Frontal cortex (tissue), 4 donors: ENCODE results near the gene CCDC9B. TPM values are rescaled to one million over a fixed set of nuclear protein-coding genes. Genes with fewer than 3 reads are reported as not detected.

Experiments
- DNase-seq, 2 donors: peaks; one replicate each; pipeline ENCODE4 v3.0.0; 2012; ENCODE audit warnings: low spot score in 2 of 2
- FAIRE-seq: peaks from 2 replicates; lab custom pipeline; 2012; peaks lifted over from hg19 to GRCh38; lab: Jason Lieb, UNC
- total RNA-seq: library from RNA; depleted of rRNA; stranded (reverse); fragments of >200 nt; gene quantifications from one replicate; pipeline ENCODE4 v1.2.3, GENCODE V29; 2014
- donor health status: control.
- donor health status: control.
- donor health status: control.

CCDC9B gene
- total RNA-seq, 1 donor from 2014 or later: 0.41 TPM

GRCh38 chr15:40300367-40300766 is 40.4 kb downstream of the CCDC9B start:
- FAIRE-seq (no peak), DNase-seq (no peak)

DNA sequence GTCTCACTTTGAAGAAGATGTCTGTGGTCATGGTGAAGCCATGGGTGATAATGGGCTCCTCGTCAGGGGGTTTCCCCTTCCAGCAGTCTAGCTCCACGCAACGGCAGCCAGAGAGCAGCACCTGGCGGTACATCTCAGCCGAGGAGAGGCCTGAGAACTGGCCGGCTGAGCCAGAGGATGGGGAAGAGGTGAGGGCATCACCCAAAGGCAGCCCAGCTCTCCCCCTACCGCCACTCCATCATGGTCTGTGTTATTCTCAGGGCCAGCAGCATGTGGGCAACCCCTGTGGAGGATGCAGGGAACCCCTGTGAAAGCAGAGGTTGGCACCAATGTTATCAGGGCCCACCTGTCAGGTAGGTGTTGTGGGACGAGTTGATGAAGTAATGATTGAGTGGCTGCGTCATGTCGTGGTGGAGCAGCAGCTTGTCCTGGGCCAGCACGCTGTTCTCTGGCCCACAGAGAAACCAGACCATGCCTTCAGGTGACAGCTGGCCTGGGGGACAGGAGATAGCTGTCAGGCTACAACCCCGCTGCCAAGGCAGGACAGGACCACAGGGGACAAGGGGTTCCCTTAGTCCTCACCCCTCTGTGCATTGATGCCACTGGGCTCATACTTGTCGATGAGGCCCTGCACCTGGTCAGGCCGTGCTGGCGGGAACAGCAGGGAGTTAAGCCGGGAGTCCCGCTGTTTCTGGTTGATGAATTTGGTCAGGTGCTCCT is 42.4 kb downstream of the CCDC9B start:
- DNase-seq (no peak), FAIRE-seq (no peak)

GRCh38 chr15:40297356-40297755 is 43.4 kb downstream of the CCDC9B start:
- DNase-seq (no peak), FAIRE-seq (no peak)

GRCh38 chr15:40296561-40297230 is 44.0 kb downstream of the CCDC9B start:
- FAIRE-seq (no peak), DNase-seq (no peak)

DNA sequence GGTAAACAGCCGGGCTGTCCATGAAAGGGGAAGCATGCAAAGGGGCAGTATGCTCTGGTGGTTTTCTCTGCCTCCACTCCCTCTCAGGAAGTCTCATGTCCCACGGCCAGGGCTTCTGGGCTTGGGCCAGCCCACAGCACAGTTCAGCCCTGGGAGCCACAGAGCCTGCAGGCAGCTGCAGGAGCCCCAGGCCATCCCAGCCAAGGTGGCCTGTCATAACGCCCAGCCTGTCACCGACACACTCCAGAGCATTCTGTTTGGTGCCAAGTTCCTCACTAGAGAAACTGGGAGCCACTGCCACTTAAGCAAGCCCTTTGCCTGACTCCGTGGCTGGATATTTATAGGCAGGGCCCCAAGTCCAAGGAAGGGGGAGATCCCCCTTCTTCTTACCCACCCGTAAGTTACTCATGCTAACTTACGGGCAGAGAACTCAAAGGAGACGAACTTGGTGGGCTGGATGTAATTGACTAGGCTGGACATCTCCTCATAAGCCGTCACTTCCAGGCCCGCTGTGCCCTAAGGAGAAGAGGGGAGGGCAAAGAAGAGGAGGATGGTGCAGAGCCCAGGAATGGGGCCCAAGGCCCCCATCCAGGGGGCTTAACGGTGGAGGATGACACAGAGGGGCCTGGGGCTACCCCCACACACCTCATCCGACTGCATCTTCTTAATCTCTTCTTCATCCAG is 44.7 kb downstream of the CCDC9B start:
- DNase-seq (no peak), FAIRE-seq (no peak)

DNA sequence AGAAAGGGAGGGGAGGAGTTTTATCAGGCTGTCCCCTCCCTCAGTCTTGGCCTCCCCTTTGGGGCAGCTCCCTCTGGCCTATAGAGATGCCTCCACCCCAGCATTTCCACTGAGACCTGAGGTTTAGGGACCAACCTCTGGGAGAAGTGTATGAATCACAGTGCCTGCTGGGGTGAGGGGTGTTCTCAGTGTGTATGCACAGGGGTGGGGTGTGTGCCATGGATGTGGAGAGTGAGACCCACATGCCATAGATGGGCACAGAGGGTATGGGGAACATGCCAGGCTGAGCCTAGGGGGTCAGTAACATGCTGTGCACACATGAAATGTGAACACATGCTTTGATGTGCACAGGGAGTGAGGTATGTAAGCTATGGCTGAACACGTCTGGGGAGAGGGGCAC is 45.4 kb downstream of the CCDC9B start:
- FAIRE-seq (no peak), DNase-seq (no peak)

- FAIRE-seq (no peak), DNase-seq (peak in 1 of 2 donors; percentile 58)
Measured at GRCh38 chr15:40293905-40294895, 46.5 kb downstream of the CCDC9B start.

DNA sequence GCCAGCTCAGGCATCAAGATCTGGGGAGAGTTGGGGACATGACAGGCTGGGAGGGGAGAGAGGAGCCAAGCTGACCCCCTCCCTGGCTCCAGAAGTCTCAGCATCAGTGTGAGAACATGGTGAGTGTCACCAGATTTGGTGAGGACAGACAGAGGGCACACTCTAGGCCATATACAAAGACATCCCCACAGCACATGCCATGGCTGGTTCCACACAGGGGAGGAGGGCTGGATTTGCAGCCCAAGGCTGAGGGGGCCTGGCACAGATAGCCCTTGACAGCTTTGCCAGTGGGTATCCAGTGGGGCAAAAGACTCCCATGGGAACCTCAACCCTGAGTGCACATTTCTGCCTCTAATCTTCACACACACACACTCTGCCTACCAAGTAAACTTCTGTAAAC is 47.7 kb downstream of the CCDC9B start:
- FAIRE-seq (no peak), DNase-seq (no peak)

DNA sequence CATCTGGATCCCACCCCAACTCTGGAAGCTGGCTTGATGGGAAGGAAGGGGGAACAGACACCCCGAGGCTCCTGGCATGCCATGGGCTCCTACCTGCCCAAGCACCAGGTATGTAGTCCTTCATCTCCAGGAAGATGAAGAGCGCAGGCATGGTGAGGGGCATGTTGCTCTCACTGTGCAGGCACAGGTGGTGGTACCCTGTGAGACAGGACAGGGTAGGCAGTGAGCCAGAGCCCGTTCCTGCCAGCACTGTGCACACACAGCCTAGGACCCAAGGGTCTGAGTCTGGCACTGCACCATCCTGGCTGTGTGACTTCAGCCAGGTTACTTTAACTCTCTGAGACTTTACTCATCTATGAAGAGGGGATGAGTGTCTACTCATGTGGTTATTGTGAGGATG is 48.5 kb downstream of the CCDC9B start:
- no peak for DNase-seq
- FAIRE-seq: no peak

- FAIRE-seq (no peak), DNase-seq (peak in 1 of 2 donors; percentile 50)
Measured at GRCh38 chr15:40290918-40291574, 49.7 kb downstream of the CCDC9B start.

GRCh38 chr15:40290545-40290917 is 50.2 kb downstream of the CCDC9B start:
- FAIRE-seq (no peak), DNase-seq (no peak)

GRCh38 chr15:40289140-40289775 is 51.5 kb downstream of the CCDC9B start:
- DNase-seq (no peak), FAIRE-seq (no peak)

DNA sequence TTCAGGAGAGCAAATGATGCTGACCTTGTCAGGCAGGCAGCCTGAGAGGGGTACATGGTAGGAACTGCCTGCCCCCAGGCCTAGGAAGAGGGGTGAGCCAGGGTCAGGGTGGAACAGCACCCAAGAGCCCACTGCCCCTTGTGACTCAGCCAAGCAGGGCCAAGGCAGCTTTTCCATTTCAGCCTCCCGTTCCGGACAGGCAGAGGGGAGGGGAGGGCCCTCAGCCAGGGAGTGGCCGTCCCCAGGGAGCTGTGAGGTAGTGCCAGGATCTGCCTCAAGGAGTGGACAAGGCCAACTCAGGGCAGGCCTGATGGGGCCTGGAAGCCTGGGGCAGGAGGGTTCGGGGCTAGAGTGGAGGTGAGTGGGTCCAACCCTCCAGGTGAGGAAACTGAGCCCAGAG is 52.8 kb downstream of the CCDC9B start:
- FAIRE-seq: no peak
- no peak for DNase-seq

GRCh38 chr15:40287505-40287904 is 53.2 kb downstream of the CCDC9B start:
- FAIRE-seq (no peak), DNase-seq (no peak)

- DNase-seq: no peak
- FAIRE-seq: no peak
Measured at GRCh38 chr15:40286794-40287193, 53.9 kb downstream of the CCDC9B start.

- DNase-seq: no peak
- no peak for FAIRE-seq
Measured at GRCh38 chr15:40286061-40286532, 54.6 kb downstream of the CCDC9B start.

DNA sequence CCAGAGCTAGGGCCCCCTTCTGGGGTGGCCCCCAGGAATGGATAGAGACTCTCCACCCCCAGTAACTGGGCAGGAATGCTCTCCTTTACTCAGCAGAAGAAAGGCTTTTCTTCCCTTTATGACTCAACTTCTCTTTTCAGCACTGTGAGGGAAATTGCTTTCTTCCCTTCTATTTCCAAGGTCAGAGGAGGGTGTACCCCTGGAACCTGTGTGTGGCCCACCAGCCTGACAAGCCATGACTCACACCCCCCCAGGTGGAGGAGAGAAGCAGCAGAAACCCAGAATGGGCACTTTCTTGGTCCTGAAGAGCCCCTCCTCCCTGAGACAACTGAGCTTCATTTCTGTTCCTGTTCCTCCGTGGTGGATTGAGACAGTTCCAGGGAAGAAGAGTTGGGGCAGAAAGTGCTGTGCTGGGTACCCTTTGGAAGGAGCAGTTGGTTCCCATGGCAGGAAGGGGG is 55.2 kb downstream of the CCDC9B start:
- DNase-seq: no peak
- no peak for FAIRE-seq

- no peak for FAIRE-seq
Measured at GRCh38 chr15:40285151-40285550, 55.6 kb downstream of the CCDC9B start.

More at GRCh38 chr15:40285151-40285550, 55.6 kb downstream of the CCDC9B start:
- DNase-seq: no peak
